SK-N-SH treated with all-trans-retinoic acid at 6 μM for 48 hours (cell line): Measurements from ENCODE around the gene MED9.

Experiments
- ARNTL ChIP-seq: fragments of 450-650 bp; formaldehyde crosslinking; IDR thresholded peaks from 2 replicates; pipeline ENCODE4 v1.5.0; 2020; ENCODE audit warnings: low read depth, mild to moderate bottlenecking, moderate library complexity, borderline replicate concordance
- ESRRG ChIP-seq: fragments of 250-450 bp; sonication (Bioruptor Pico); IDR thresholded peaks from 2 replicates; pipeline ENCODE4 v1.6.1; 2021; ENCODE audit warnings: mild to moderate bottlenecking
- ISL1 ChIP-seq: fragments of 250-450 bp; sonication (Bioruptor Pico); IDR thresholded peaks from 2 replicates; pipeline ENCODE4 v2.1.2; 2022; ENCODE audit warnings: mild to moderate bottlenecking, moderate library complexity
- OSR1 ChIP-seq: fragments of 250-450 bp; sonication (Bioruptor Pico); IDR thresholded peaks from 2 replicates; pipeline ENCODE4 v1.8.0; 2022; ENCODE audit warnings: moderate library complexity, mild to moderate bottlenecking, inconsistent platforms
- RARB ChIP-seq: fragments of 250-450 bp; sonication (Bioruptor Pico); IDR thresholded peaks from 2 replicates; pipeline ENCODE4 v1.8.0; 2021; ENCODE audit warnings: mild to moderate bottlenecking, moderate library complexity
- SNAI2 ChIP-seq: fragments of 250-450 bp; sonication (Bioruptor Pico); IDR thresholded peaks from 2 replicates; pipeline ENCODE4 v1.5.0; 2020; ENCODE audit warnings: mild to moderate bottlenecking, moderate library complexity
- TOX ChIP-seq: fragments of 250-450 bp; sonication (Bioruptor Pico); IDR thresholded peaks from 2 replicates; pipeline ENCODE4 v1.8.0; 2021; ENCODE audit warnings: mild to moderate bottlenecking, moderate library complexity, borderline replicate concordance
- TSHZ2 ChIP-seq: fragments of 250-450 bp; sonication (Bioruptor Pico); IDR thresholded peaks from 2 replicates; pipeline ENCODE4 v1.5.0; 2020; ENCODE audit warnings: mild to moderate bottlenecking, moderate library complexity
- ZFP3 ChIP-seq: fragments of 250-450 bp; sonication (Bioruptor Pico); IDR thresholded peaks from 2 replicates; pipeline ENCODE4 v1.5.0; 2020; ENCODE audit warnings: mild to moderate bottlenecking, moderate library complexity
- ZFP30 ChIP-seq: fragments of 450-650 bp; formaldehyde crosslinking; IDR thresholded peaks from 2 replicates; pipeline ENCODE4 v1.5.0; 2022; ENCODE audit warnings: mild to moderate bottlenecking, moderate library complexity

- TF ChIP-seq OSR1 (CRISPR knock-in tag), result no peak
- TF ChIP-seq RARB (CRISPR knock-in tag), result no peak
- TF ChIP-seq ZFP3 (CRISPR knock-in tag), result no peak
- TF ChIP-seq ESRRG, result no peak
- no peak for TF ChIP-seq ZFP30 (CRISPR knock-in tag)
- TF ChIP-seq ARNTL (CRISPR knock-in tag), result no peak
- no peak for TF ChIP-seq SNAI2 (CRISPR knock-in tag)
- no peak for TF ChIP-seq TSHZ2 (CRISPR knock-in tag)
- no peak for TF ChIP-seq TOX (CRISPR knock-in tag)
- TF ChIP-seq ISL1 (CRISPR knock-in tag), result no peak
Observed at GRCh38 chr17:17445925-17446665, 30.7 kb upstream of the MED9 start.
